Neuronal stem cell (in vitro differentiated cells): ENCODE data around the gene CFAP221.

Experiments used
- DNase-seq: peaks from one replicate; pipeline ENCODE4 v3.0.0-alpha.2; 2013; ENCODE audit warnings: low spot score
- H2AFZ ChIP-seq: one replicate; pipeline ENCODE4 v1.6.1; 2013; ENCODE audit warnings: mild to moderate bottlenecking, low read length, inconsistent platforms
- H2AK5ac ChIP-seq: 2 replicates; pipeline ENCODE4 v1.6.1; 2013; ENCODE audit warnings: low read depth, mild to moderate bottlenecking, inconsistent platforms, low read length, moderate library complexity, mixed read lengths
- H2BK120ac ChIP-seq: 2 replicates; pipeline ENCODE4 v1.6.1; 2013; ENCODE audit warnings: low read depth, mild to moderate bottlenecking, inconsistent platforms, low read length, moderate library complexity, mixed read lengths
- H2BK12ac ChIP-seq: one replicate; pipeline ENCODE4 v1.6.1; 2013; ENCODE audit warnings: low read length, inconsistent platforms
- H2BK15ac ChIP-seq: 2 replicates; pipeline ENCODE4 v1.6.1; 2013; ENCODE audit warnings: mild to moderate bottlenecking, low read length, inconsistent platforms, mixed read lengths
- H2BK5ac ChIP-seq: one replicate; pipeline ENCODE4 v1.6.1; 2013; ENCODE audit warnings: inconsistent platforms, mild to moderate bottlenecking, low read length, moderate library complexity
- H3K14ac ChIP-seq: one replicate; pipeline ENCODE4 v1.6.1; 2013; ENCODE audit warnings: low read length, inconsistent platforms
- H3K18ac ChIP-seq: 2 replicates; pipeline ENCODE4 v1.6.1; 2013; ENCODE audit warnings: low read length, inconsistent platforms
- H3K23ac ChIP-seq: 2 replicates; pipeline ENCODE4 v1.6.1; 2013; ENCODE audit warnings: low read depth, mild to moderate bottlenecking, mixed read lengths, low read length, inconsistent platforms; ENCODE audit not compliant: poor library complexity
- H3K27ac ChIP-seq: replicated peaks from 3 replicates; pipeline ENCODE4 v1.5.1; 2013; ENCODE audit warnings: low read length, inconsistent platforms
- H3K27me3 ChIP-seq, 3 experiments: 2 replicates each; pipeline ENCODE4 v1.6.1; 2013; ENCODE audit warnings: low read length in 3 of 3, mild to moderate bottlenecking in 2 of 3, inconsistent platforms in 1 of 3, low read depth in 1 of 3, mixed read lengths in 1 of 3, moderate library complexity in 1 of 3; ENCODE audit not compliant: control insufficient read depth in 3 of 3, insufficient read depth in 3 of 3
- H3K36me3 ChIP-seq, 2 donors: replicated peaks in 1 of 2; 2 replicates each; pipeline ENCODE4 v1.6.1; 2013; ENCODE audit warnings: low read length in 2 of 2; ENCODE audit not compliant: control insufficient read depth in 2 of 2, insufficient read depth in 2 of 2
- H3K4ac ChIP-seq: 2 replicates; pipeline ENCODE4 v1.6.1; 2013; ENCODE audit warnings: inconsistent platforms, mild to moderate bottlenecking, low read length, moderate library complexity
- H3K4me1 ChIP-seq, 2 donors: 1 replicate in 1 of 2; 2 replicates in 1 of 2; pipeline ENCODE4 v1.6.1; 2013; ENCODE audit warnings: low read length in 2 of 2, low read depth in 1 of 2; ENCODE audit not compliant: control insufficient read depth in 2 of 2, insufficient read depth in 1 of 2
- H3K4me2 ChIP-seq: one replicate; pipeline ENCODE4 v1.6.1; 2013; ENCODE audit warnings: mild to moderate bottlenecking, low read length, inconsistent platforms; ENCODE audit not compliant: insufficient read depth, poor library complexity, severe bottlenecking
- H3K4me3 ChIP-seq, 2 donors: 2 replicates each; pipeline ENCODE4 v1.5.1; 2013; ENCODE audit warnings: low read length in 2 of 2, mild to moderate bottlenecking in 2 of 2, inconsistent platforms in 1 of 2, moderate library complexity in 1 of 2
- H3K79me1 ChIP-seq: one replicate; pipeline ENCODE4 v1.6.1; 2013; ENCODE audit warnings: low read depth, mild to moderate bottlenecking, inconsistent platforms, low read length, moderate library complexity
- H3K9ac ChIP-seq: one replicate; pipeline ENCODE4 v1.6.1; 2013; ENCODE audit warnings: mild to moderate bottlenecking, low read depth, low read length, inconsistent platforms; ENCODE audit not compliant: poor library complexity
- H3K9me3 ChIP-seq, 2 donors: replicated peaks in 1 of 2; 2 replicates each; pipeline versions ENCODE3 to v1.6.1; 2013; ENCODE audit warnings: low read length in 2 of 2, mild to moderate bottlenecking in 2 of 2, inconsistent platforms in 1 of 2, low read depth in 1 of 2, mixed read lengths in 1 of 2, moderate library complexity in 1 of 2; ENCODE audit not compliant: control insufficient read depth in 2 of 2, insufficient read depth in 1 of 2
- H4K8ac ChIP-seq: one replicate; pipeline ENCODE4 v1.6.1; 2013; ENCODE audit warnings: low read depth, mild to moderate bottlenecking, inconsistent platforms, low read length, moderate library complexity
- H4K91ac ChIP-seq: one replicate; pipeline ENCODE4 v1.6.1; 2013; ENCODE audit warnings: low read length, low read depth, mild to moderate bottlenecking, inconsistent platforms; ENCODE audit not compliant: poor library complexity
- WGBS, 2 donors: extraction: QIAGEN DNeasy Blood & Tissue Kit; methylation state at CpG; one replicate each; pipeline ENCODE4 v1.1.7; 2013; ENCODE audit warnings: missing lambda C conversion rate in 2 of 2, mixed read lengths in 1 of 2; ENCODE audit not compliant: insufficient read length in 2 of 2, insufficient replicate concordance in 1 of 2; ENCODE audit errors: extremely low coverage in 2 of 2; 5-methylcytosine and 5-hydroxymethylcytosine counted together

Gene CFAP221

DNA sequence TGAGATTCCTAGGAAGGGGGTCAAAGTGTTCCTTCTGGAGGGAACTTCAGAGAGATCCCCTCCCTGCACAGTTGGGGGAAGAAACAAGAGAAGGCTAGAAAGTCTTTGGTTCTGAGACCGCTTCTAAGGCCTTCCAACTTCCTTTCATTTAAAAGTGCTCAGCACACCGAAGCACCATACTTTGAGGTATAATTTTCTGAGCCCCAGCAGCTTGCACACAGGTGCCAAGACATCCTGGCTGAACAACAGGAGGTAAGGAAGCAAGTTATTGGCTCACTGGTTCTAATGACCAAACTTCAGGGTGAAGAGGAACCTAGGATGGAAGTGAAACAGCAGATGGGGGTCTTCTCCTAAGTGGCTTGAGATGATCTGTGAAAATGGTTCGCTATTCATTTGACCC, 154.0 kb downstream of the CFAP221 start:
- peaks cover 0 to 2% of the 10 kb centered on the region in 2 donors for H3K9me3 ChIP-seq
- H3K4me3 ChIP-seq: no peak overlapping the region
- H3K23ac ChIP-seq: no peak overlapping the region
- H2BK15ac ChIP-seq: no peak overlapping the region
- no peak overlapping the region for H3K14ac ChIP-seq
- no peaks in the 10 kb centered on the region for H3K79me1 ChIP-seq
- no peak overlapping the region for H2BK5ac ChIP-seq
- H3K27ac ChIP-seq: no peak overlapping the region
- no peak overlapping the region for H3K9ac ChIP-seq
- DNase-seq: no peak
- no peak overlapping the region for H4K8ac ChIP-seq
- H2AFZ ChIP-seq: no peak overlapping the region
- no peak overlapping the region for H2BK120ac ChIP-seq
- no peak overlapping the region for H4K91ac ChIP-seq
- H3K27me3 ChIP-seq: no peaks in the 10 kb centered on the region
- no CpG with 5 or more reads among the region's 3 CpGs for WGBS, 2 donors
- H2BK12ac ChIP-seq: no peak overlapping the region
- no peak overlapping the region for H2AK5ac ChIP-seq
- H3K18ac ChIP-seq: no peak overlapping the region
- no peak overlapping the region for H3K4ac ChIP-seq
- H3K36me3 ChIP-seq: peaks cover 0 to 3% of the 10 kb centered on the region in 2 donors
- H3K4me1 ChIP-seq: peaks cover 47 to 54% of the 10 kb centered on the region in 2 donors
- no peak overlapping the region for H3K4me2 ChIP-seq

DNA sequence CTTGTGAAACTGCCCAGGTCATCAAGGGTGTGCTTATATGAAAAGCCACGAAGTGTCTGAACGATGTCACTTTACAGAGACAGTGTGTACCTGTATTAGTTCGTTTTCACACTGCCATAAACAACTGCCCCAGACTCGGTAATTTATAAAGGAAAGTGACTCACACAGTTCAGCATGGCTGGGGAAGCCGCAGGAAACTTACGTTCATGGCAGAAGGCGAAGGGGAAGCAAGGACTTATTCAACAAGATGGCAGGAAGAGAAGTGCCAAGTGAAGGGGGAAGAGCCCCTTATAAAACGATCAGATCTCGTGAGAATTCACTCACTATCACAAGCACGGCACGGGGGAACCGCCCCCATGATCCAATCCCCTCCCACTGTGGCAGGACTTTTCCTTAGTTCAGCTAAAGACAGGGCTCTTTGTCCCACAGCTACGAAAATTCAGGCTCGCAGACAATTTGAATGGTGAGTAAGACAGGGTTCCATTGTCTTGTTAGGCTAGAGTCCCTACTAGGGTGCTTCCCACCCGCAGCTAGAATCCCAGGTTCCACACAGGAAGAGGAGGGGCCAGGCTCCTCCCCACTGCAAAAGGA, 154.9 kb downstream of the CFAP221 start:
- H4K91ac ChIP-seq: no peak overlapping the region
- H3K4ac ChIP-seq: no peak overlapping the region
- H3K27ac ChIP-seq: no peak overlapping the region
- no peak overlapping the region for H2BK15ac ChIP-seq
- H2BK120ac ChIP-seq: no peak overlapping the region
- H3K14ac ChIP-seq: no peak overlapping the region
- H2AFZ ChIP-seq: peak overlapping the region; percentile 54
- H2AK5ac ChIP-seq: no peak overlapping the region
- no peak overlapping the region for H3K23ac ChIP-seq
- no peak overlapping the region for H2BK12ac ChIP-seq
- H3K79me1 ChIP-seq: no peaks in the 10 kb centered on the region
- WGBS, 2 donors: no CpG with 5 or more reads among the region's 15 CpGs
- no peak overlapping the region for H3K9ac ChIP-seq
- no peak overlapping the region for H3K18ac ChIP-seq
- H3K27me3 ChIP-seq: no peaks in the 10 kb centered on the region
- no peaks in the 10 kb centered on the region for H3K36me3 ChIP-seq
- H4K8ac ChIP-seq: no peak overlapping the region
- H2BK5ac ChIP-seq: no peak overlapping the region
- peaks cover 43 to 48% of the 10 kb centered on the region in 2 donors for H3K4me1 ChIP-seq
- H3K9me3 ChIP-seq: no peaks in the 10 kb centered on the region
- no peak overlapping the region for H3K4me3 ChIP-seq
- H3K4me2 ChIP-seq: no peak overlapping the region
- no peak for DNase-seq

DNA sequence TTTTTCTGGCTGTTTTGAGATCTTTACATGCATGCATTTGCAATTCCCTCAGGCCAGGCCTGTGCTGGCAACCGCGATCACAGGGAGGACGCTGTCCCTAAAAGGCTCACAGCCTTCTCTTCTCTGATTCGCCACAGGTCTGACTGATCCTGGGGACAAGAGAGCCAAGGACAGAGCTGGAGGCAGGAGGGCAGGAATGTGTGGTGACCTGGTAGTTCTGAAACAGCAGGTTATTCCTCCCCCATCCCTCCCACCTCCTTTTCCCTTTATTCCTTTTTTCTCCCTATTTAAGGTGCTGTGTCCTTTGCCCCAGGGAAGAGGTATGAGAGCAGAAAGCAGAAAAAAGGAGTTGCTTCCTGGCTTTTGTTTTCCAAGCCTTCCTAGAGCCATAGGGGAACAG, 156.6 kb downstream of the CFAP221 start:
- H3K9ac ChIP-seq: no peak overlapping the region
- no peak overlapping the region for H3K4me3 ChIP-seq
- no peak overlapping the region for H3K4ac ChIP-seq
- H3K18ac ChIP-seq: peak overlapping the region; percentile 63
- H2BK15ac ChIP-seq: no peak overlapping the region
- peaks cover 0 to 6% of the 10 kb centered on the region in 2 donors for H3K9me3 ChIP-seq
- peak overlapping the region; percentile 74 for H2AFZ ChIP-seq
- H3K14ac ChIP-seq: no peak overlapping the region
- H4K8ac ChIP-seq: no peak overlapping the region
- no peak overlapping the region for H2AK5ac ChIP-seq
- no peak overlapping the region for H2BK12ac ChIP-seq
- no peaks in the 10 kb centered on the region for H3K27me3 ChIP-seq
- peaks cover 25 to 31% of the 10 kb centered on the region in 2 donors for H3K4me1 ChIP-seq
- DNase-seq: no peak
- H4K91ac ChIP-seq: no peak overlapping the region
- no peaks in the 10 kb centered on the region for H3K36me3 ChIP-seq
- H3K23ac ChIP-seq: no peak overlapping the region
- H3K79me1 ChIP-seq: no peaks in the 10 kb centered on the region
- H2BK5ac ChIP-seq: no peak overlapping the region
- H2BK120ac ChIP-seq: no peak overlapping the region
- no peak overlapping the region for H3K27ac ChIP-seq
- no peak overlapping the region for H3K4me2 ChIP-seq
- WGBS, 2 donors: no CpG with 5 or more reads among the region's 4 CpGs

DNA sequence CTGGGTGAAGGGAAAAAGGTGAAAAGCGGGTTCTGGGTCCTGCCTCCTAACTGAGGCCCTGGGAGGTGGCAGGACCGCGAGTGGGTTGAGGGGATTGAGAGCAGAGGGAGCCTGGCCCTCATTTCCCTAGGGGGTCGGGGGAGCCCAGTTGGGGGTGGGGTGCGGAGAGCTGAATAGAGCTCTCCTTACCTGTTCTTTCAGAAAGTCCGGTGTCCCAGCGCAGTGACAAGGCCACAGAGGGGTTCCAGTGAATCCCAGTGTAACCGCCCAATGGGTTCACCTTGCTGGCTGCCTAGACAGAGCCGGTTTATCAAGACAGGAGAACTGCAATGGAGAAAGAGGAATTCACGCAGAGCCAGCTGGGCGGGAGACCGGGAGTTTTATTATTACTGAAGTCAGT, 157.1 kb downstream of the CFAP221 start:
- no peak for DNase-seq
- Histone ChIP-seq H3K9ac (no peak overlapping the region), H3K18ac (peak overlapping the region; percentile 32), H3K9me3 (peaks cover 0 to 6% of the 10 kb centered on the region in 2 donors), H2AK5ac (no peak overlapping the region), H3K79me1 (no peaks in the 10 kb centered on the region), H2BK120ac (no peak overlapping the region), H2BK5ac (no peak overlapping the region), H3K27me3 (no peaks in the 10 kb centered on the region), H3K23ac (no peak overlapping the region), H2AFZ (peak overlapping the region; percentile 74), H3K4me2 (no peak overlapping the region), H4K91ac (no peak overlapping the region), H4K8ac (no peak overlapping the region), H3K4me1 (peaks cover 23 to 30% of the 10 kb centered on the region in 2 donors), H3K36me3 (no peaks in the 10 kb centered on the region), H2BK15ac (no peak overlapping the region), H3K14ac (no peak overlapping the region), H3K4me3 (no peak overlapping the region), H3K27ac (no peak overlapping the region), H3K4ac (no peak overlapping the region), H2BK12ac (no peak overlapping the region)
- no CpG with 5 or more reads among the region's 12 CpGs for WGBS, 2 donors
